ENCODE results near the gene TUBG1. TPM values are rescaled to one million over a fixed set of nuclear protein-coding genes. Genes with fewer than 3 reads are reported as not detected.

TUBG1 gene
- total and polyA plus RNA-seq, 9 of the 15 experiments (the other 6 are each of a cell fraction or from before 2014, with no cell fraction given) = 33.1 to 147 (median 66.0) TPM

GRCh38 chr17:42566215-42566882, 43.1 kb upstream of the TUBG1 start (continued):
- TF ChIP-seq PTBP1 (IDR thresholded peaks at IDR 0.05; ENCODE audit: low read depth, low read length) = 0 out of 2 replicates have a peak, but pooled peaks have one; percentile 17
- TF ChIP-seq RBM39 (optimal IDR thresholded peaks at IDR 0.05; ENCODE audit: low read depth, low read length) = no peak
- TF ChIP-seq CBFB (CRISPR knock-in tag; IDR thresholded peaks at IDR 0.05) = peak; percentile 71; the same call in 1 of the 2 replicates
- no peak for TF ChIP-seq CHD7 (IDR thresholded peaks at IDR 0.05; ENCODE audit: low read depth, low read length)
- no peak for TF ChIP-seq HNRNPK (IDR thresholded peaks at IDR 0.05; ENCODE audit: low read depth, low read length, poor library complexity, severe bottlenecking)
- TF ChIP-seq HDAC2 (IDR thresholded peaks at IDR 0.05) = 0 out of 2 replicates have a peak, but pooled peaks have one; percentile 19
- TF ChIP-seq FUS (optimal IDR thresholded peaks at IDR 0.05; ENCODE audit: low read depth, low read length) = no peak
- no peak for TF ChIP-seq BCL6 (CRISPR knock-in tag; IDR thresholded peaks at IDR 0.05)
- no peak for TF ChIP-seq ARHGAP35 (IDR thresholded peaks at IDR 0.05; ENCODE audit: partially characterized antibody)
- no peak for TF ChIP-seq ZNF263 (CRISPR knock-in tag; IDR thresholded peaks at IDR 0.05; ENCODE audit: borderline replicate concordance)
- TF ChIP-seq SNAPC5 (CRISPR knock-in tag; IDR thresholded peaks at IDR 0.05) = no peak
- TF ChIP-seq MAZ (CRISPR knock-in tag; conservative IDR thresholded peaks at IDR 0.05 in 1 of 2, IDR thresholded peaks at IDR 0.05 in 1 of 2) = peak in 1 of 2 experiments; percentile 57; a peak in 1 of 4 replicates
- TF ChIP-seq OTX1 (CRISPR knock-in tag; IDR thresholded peaks at IDR 0.05) = peak; percentile 83
- no peak for TF ChIP-seq CCNT2 (IDR thresholded peaks at IDR 0.05; ENCODE audit: borderline replicate concordance, extremely low read depth, insufficient read length, low read depth, low read length)
- TF ChIP-seq TGIF2 (CRISPR knock-in tag; IDR thresholded peaks at IDR 0.05) = no peak
- no peak for TF ChIP-seq ZFP36 (IDR thresholded peaks at IDR 0.05; ENCODE audit: low read depth, low read length, partially characterized antibody)
